Peyer's patch (tissue), 4 donors: ENCODE data around the gene ZFHX3.

Source experiments
- CTCF ChIP-seq, 6 experiments: fragments of 450-650 bp in 4 of 6; fragments of 200-600 bp in 2 of 6; sonication (generic) in 1 of 6; IDR thresholded peaks; one replicate each; pipeline ENCODE4 v1.5.1; 2017 to 2019; ENCODE audit warnings: antibody characterized with exemption in 6 of 6, mild to moderate bottlenecking in 3 of 6, moderate library complexity in 1 of 6
- POLR2A ChIP-seq, 2 donors: fragments of 450-650 bp; IDR thresholded peaks; one replicate each; pipeline ENCODE4 v1.5.1; 2017; ENCODE audit warnings: antibody characterized with exemption in 2 of 2, mild to moderate bottlenecking in 2 of 2, moderate library complexity in 2 of 2

DNA sequence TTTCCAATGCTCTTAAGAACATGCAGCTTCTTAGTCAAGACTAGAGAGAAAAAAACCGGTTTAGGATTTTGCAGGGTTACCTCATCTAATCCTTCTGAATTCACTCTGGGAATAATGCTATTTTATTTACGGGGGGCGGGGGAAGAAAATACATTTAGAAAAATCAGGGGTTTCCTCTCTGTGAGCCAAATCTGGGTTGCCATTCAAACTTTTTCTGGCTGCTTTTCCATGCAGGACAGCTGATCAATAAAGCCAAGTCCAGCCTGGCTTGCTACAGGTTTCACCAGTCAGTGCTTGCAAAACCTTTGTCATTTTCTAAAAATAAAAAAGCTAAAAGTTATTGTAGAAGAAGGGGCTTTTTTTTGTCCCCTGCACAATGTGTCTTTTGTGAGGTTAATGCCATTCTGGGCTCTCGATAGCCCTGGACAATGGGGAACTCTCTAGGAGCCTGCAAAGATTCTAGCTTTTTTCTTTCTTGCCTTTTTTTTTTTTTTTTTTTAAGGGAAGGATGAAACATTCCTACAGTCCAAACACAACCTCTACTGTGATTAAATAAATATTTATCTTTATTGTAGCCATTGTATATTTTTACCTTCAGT is 13.1 kb upstream of the ZFHX3 start:
- TF ChIP-seq CTCF (IDR thresholded peaks at IDR 0.05) (no peak), POLR2A (IDR thresholded peaks at IDR 0.05) (no peak)
